ENCODE data around the gene CA7. TPM values are rescaled to one million over a fixed set of nuclear protein-coding genes. Genes with fewer than 3 reads are reported as not detected.

CA7 gene
- total RNA-seq, 4 donors from 2014 or later, result not detected

GRCh38 chr16:66885491-66885890 lies 41.3 kb downstream of the CA7 start:
- TF ChIP-seq, protein P1, sequence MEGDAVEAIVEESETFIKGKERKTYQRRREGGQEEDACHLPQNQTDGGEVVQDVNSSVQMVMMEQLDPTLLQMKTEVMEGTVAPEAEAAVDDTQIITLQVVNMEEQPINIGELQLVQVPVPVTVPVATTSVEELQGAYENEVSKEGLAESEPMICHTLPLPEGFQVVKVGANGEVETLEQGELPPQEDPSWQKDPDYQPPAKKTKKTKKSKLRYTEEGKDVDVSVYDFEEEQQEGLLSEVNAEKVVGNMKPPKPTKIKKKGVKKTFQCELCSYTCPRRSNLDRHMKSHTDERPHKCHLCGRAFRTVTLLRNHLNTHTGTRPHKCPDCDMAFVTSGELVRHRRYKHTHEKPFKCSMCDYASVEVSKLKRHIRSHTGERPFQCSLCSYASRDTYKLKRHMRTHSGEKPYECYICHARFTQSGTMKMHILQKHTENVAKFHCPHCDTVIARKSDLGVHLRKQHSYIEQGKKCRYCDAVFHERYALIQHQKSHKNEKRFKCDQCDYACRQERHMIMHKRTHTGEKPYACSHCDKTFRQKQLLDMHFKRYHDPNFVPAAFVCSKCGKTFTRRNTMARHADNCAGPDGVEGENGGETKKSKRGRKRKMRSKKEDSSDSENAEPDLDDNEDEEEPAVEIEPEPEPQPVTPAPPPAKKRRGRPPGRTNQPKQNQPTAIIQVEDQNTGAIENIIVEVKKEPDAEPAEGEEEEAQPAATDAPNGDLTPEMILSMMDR (IDR thresholded peaks at IDR 0.05; ENCODE audit: low read depth), result no peak

GRCh38 chr16:66886321-66886720 lies 42.1 kb downstream of the CA7 start:
- TF ChIP-seq, protein P1 (IDR thresholded peaks at IDR 0.05; ENCODE audit: low read depth), result no peak

DNA sequence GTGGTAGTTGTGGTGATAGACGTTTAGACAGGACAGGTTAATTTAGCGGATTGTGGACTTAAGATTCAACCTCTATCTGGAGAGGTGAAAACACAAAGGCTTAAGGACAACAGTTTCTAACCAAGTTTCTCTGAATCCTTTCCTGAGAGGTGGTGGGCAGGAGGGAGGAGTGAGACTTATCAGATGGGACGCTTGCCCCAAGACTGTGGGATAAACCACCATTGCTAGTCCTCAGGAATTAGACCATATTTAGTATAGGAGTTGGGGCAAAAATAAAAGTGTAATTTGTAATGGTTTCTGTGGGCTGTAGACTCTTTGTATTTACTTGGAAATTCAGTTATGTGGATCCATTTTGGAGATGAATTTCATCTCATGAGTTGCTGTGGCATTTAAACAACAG lies 42.7 kb downstream of the CA7 start:
- TF ChIP-seq, protein P1 (IDR thresholded peaks at IDR 0.05; ENCODE audit: low read depth), result no peak

DNA sequence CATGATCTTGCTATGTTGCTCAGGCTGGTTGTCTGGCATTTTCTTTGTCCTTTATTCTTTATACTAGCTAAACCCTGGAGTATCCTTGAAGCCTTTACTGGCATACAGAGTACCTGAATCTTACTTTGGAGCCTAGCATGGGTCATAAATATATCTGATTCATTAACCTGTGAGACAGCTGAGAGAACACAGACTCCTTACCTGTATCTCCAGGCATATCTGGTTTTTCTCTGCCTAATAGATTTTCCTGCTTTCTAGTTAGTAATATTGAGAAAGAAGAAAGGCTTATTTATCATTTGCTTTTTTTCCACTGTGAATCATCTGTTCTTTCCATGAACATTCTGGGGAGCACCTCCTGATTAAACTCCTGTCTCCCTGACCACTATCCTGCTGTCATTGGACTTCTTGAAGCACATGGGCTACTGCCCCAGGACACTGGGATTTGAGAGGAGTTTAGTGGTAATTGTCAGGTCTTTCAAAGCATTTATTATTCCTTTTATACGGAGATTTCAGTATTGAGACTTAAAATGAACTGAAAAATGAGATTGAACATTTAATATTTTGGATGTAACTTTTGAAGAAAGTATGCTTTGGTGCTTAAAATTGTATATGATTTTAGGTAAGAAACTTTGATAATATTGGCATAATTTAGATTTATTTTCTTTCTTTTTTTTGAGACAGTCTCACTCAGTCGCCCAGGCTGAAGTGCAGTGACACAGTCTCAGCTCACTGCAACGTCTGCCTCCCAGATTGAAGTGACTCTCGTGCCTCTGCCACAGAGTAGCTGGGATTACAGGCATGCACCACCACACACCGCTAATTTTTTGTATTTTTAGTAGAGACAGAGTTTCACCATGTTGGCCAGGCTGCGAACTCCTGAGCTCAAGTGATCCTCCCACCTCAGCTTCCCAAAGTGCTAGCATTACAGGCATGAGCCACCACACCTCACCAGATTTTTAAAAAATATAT lies 44.7 kb downstream of the CA7 start:
- TF ChIP-seq, protein P1 (IDR thresholded peaks at IDR 0.05; ENCODE audit: low read depth), result no peak

GRCh38 chr16:66889622-66890021 lies 45.4 kb downstream of the CA7 start:
- TF ChIP-seq, protein P1 (IDR thresholded peaks at IDR 0.05; ENCODE audit: low read depth), result no peak

DNA sequence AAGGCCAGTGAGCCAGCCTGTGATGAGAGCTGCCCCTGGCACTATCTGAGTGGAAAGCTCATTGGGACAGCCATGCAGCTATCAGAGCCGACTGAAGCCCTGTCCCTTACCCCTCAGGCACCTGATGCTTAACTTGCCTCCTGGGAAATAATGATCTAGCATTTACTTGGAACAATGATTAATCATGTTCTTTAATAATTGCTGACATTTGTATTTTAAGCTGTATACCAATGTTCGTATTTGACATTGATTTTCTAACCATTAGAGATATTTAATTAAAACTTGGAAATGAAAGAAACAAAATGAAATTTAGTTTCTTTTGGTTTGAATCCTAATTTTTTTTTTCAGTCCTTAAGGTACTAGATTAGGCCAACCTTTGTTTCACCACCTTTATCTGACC lies 46.6 kb downstream of the CA7 start:
- TF ChIP-seq, protein P1 (IDR thresholded peaks at IDR 0.05; ENCODE audit: low read depth), result no peak

- TF ChIP-seq, protein P1 (IDR thresholded peaks at IDR 0.05; ENCODE audit: low read depth), result no peak
Measured at GRCh38 chr16:66891360-66891759, 47.1 kb downstream of the CA7 start.
